ENCODE results near the gene CPD. TPM values are rescaled to one million over a fixed set of nuclear protein-coding genes. Genes with fewer than 3 reads are reported as not detected.

CPD gene
- total RNA-seq, 2 donors from 2014 or later = 46.5 to 46.8 TPM

GRCh38 chr17:30517786-30518185 lies 139.1 kb downstream of the CPD start:
- Mint-ChIP-seq H3K9me3 (no peaks in the 10 kb centered on the region), H3K27ac (no peak overlapping the region), H3K36me3 (ENCODE audit: insufficient read depth in 2 of 2) (peaks cover 10 to 15% of the 10 kb centered on the region in 2 donors), H3K27me3 (ENCODE audit: low read depth) (no peaks in the 10 kb centered on the region), H3K4me1 (ENCODE audit: low read depth) (peaks cover 11% of the 10 kb centered on the region), H3K4me3 (no peak overlapping the region)
- DNase-seq (no peak), ATAC-seq (replicated peaks in 1 of 2) (no peak)

GRCh38 chr17:30519166-30519565 lies 140.4 kb downstream of the CPD start:
- H3K4me1 Mint-ChIP-seq (ENCODE audit: low read depth) = peaks cover 11% of the 10 kb centered on the region
- no peak overlapping the region for H3K27ac Mint-ChIP-seq
- no peak for DNase-seq
- H3K36me3 Mint-ChIP-seq (ENCODE audit: insufficient read depth in 2 of 2) = peaks cover 8 to 17% of the 10 kb centered on the region in 2 donors
- H3K9me3 Mint-ChIP-seq = no peaks in the 10 kb centered on the region
- H3K27me3 Mint-ChIP-seq (ENCODE audit: low read depth) = no peaks in the 10 kb centered on the region
- no peak overlapping the region for H3K4me3 Mint-ChIP-seq
- ATAC-seq (replicated peaks in 1 of 2) = no peak

Other genes starting within 250 kb of the CPD start
- gene SLC6A4, start 143.2 kb upstream of the CPD start, total RNA-seq = under 1 TPM in 1 of 2 donors, not detected in 1; 0.05 TPM
- 10 to 100 TPM; 49.5 to 63.9 TPM for gene BLMH, start 87.0 kb upstream of the CPD start, total RNA-seq
- gene TMIGD1, start 44.9 kb upstream of the CPD start, total RNA-seq = not detected
- 10 to 100 TPM; 65.7 to 66.1 TPM for gene GOSR1, start 98.5 kb downstream of the CPD start, total RNA-seq